Keratinocyte (primary cell): ENCODE results near the gene HPSE2. TPM values are rescaled to one million over a fixed set of nuclear protein-coding genes. Genes with fewer than 3 reads are reported as not detected.

Experiments used
- DNase-seq: peaks from one replicate; pipeline ENCODE4 v3.0.0-alpha.2; 2011; ENCODE audit warnings: low read depth, missing footprints, low spot score
- FAIRE-seq: peaks from 2 replicates; lab custom pipeline; 2011; peaks lifted over from hg19 to GRCh38; lab: Jason Lieb, UNC
- H2AFZ ChIP-seq: 2 replicates; pipeline ENCODE4 v1.6.0; 2012; ENCODE audit warnings: low read length, control low read depth, inconsistent platforms; ENCODE audit not compliant: control insufficient read depth
- H3K27ac ChIP-seq: 2 replicates; pipeline ENCODE4 v1.5.1; 2011; ENCODE audit warnings: low read length; ENCODE audit not compliant: control insufficient read depth, insufficient read depth
- H3K27me3 ChIP-seq: 3 replicates; pipeline ENCODE4 v1.6.0; 2011; ENCODE audit warnings: low read length; ENCODE audit not compliant: control insufficient read depth, insufficient read depth; ENCODE audit errors: extremely low read depth
- H3K36me3 ChIP-seq, 2 experiments: 2 replicates in 1 of 2; 3 replicates in 1 of 2; pipeline ENCODE4 v1.5.1; 2011; ENCODE audit warnings: low read length in 2 of 2, mild to moderate bottlenecking in 1 of 2; ENCODE audit not compliant: control insufficient read depth in 2 of 2, insufficient read depth in 2 of 2; ENCODE audit errors: extremely low read depth in 1 of 2
- H3K4me1 ChIP-seq: 3 replicates; pipeline ENCODE4 v1.5.1; 2011; ENCODE audit warnings: low read length; ENCODE audit not compliant: control insufficient read depth, insufficient read depth; ENCODE audit errors: extremely low read depth
- H3K4me2 ChIP-seq: 3 replicates; pipeline ENCODE4 v1.6.0; 2011; ENCODE audit warnings: low read depth, low read length; ENCODE audit not compliant: control insufficient read depth, insufficient read depth; ENCODE audit errors: extremely low read depth
- H3K4me3 ChIP-seq, 3 experiments: fragments of 200-600 bp in 1 of 3; sonication (generic) in 1 of 3; 2 replicates in 2 of 3; 3 replicates in 1 of 3; pipeline ENCODE4 v1.5.1; 2011 to 2016; ENCODE audit warnings: low read length in 3 of 3, mild to moderate bottlenecking in 3 of 3, control low read depth in 2 of 3, inconsistent platforms in 1 of 3, low read depth in 1 of 3, mixed read lengths in 1 of 3, mixed run types in 1 of 3, moderate library complexity in 1 of 3; ENCODE audit not compliant: control insufficient read depth in 2 of 3, insufficient read depth in 2 of 3; ENCODE audit errors: extremely low read depth in 1 of 3
- H3K79me2 ChIP-seq: 2 replicates; pipeline ENCODE4 v1.6.0; 2012; ENCODE audit warnings: low read length; ENCODE audit not compliant: control insufficient read depth, insufficient read depth
- H3K9ac ChIP-seq: 3 replicates; pipeline ENCODE4 v1.6.0; 2011; ENCODE audit warnings: low read length; ENCODE audit not compliant: control insufficient read depth, insufficient read depth; ENCODE audit errors: extremely low read depth
- H3K9me1 ChIP-seq: 3 replicates; pipeline ENCODE4 v1.6.0; 2011; ENCODE audit warnings: low read length; ENCODE audit not compliant: control insufficient read depth, insufficient read depth; ENCODE audit errors: extremely low read depth
- H3K9me3 ChIP-seq: 2 replicates; pipeline ENCODE4 v1.5.1; 2012; ENCODE audit warnings: low read depth, low read length; ENCODE audit not compliant: control insufficient read depth
- H4K20me1 ChIP-seq: 3 replicates; pipeline ENCODE4 v1.6.0; 2011; ENCODE audit warnings: low read length; ENCODE audit not compliant: control insufficient read depth, insufficient read depth; ENCODE audit errors: extremely low read depth
- CTCF ChIP-seq, 3 experiments: IDR thresholded peaks in 1 of 3; conservative IDR thresholded peaks in 1 of 3; optimal IDR thresholded peaks in 1 of 3; 2 replicates in 2 of 3; 3 replicates in 1 of 3; pipeline versions ENCODE3 to v1.5.1; 2011; ENCODE audit warnings: low read length in 3 of 3, mild to moderate bottlenecking in 3 of 3, moderate library complexity in 2 of 3, control low read depth in 1 of 3, inconsistent platforms in 1 of 3; ENCODE audit not compliant: insufficient read depth in 2 of 3; ENCODE audit errors: extremely low read depth in 1 of 3
- EZH2 ChIP-seq: IDR thresholded peaks from one replicate; pipeline ENCODE4 v1.6.1; 2012; ENCODE audit warnings: inconsistent platforms, mild to moderate bottlenecking, low read length, moderate library complexity
- dilution Hi-C: fragments of 300-500 bp; cut with MboI; formaldehyde crosslinking; loops from one replicate; pipeline ENCODE4 v1.7.0; 2020; ENCODE audit warnings: low sequenced_read_pairs; ENCODE audit not compliant: extremely low pct_ligation_motif_present
- polyA plus RNA-seq, 5 experiments: library from polyadenylated mRNA; depleted of rRNA in 3 of 5; stranded (reverse) in 3 of 5; stranded (forward) in 1 of 5; unstranded in 1 of 5; fragments of >200 nt; gene quantifications; 1 replicate in 1 of 5; 2 replicates in 3 of 5; 3 replicates in 1 of 5; pipeline versions ENCODE4 v1.2.1 to v1.2.3, GENCODE V29; 2011 to 2012; ENCODE audit warnings: missing spikeins in 2 of 5, low read depth in 1 of 5, low replicate concordance in 1 of 5

The HPSE2 gene
- polyA plus RNA-seq, 1 donor (not counting 4 experiments of a cell fraction or from before 2014, with no cell fraction given) = 0.01 TPM

- TF ChIP-seq CTCF (optimal IDR thresholded peaks at IDR 0.05 in 1 of 3, IDR thresholded peaks at IDR 0.05 in 1 of 3, conservative IDR thresholded peaks at IDR 0.05 in 1 of 3; ENCODE audit: extremely low read depth in 1 of 3, insufficient read depth in 2 of 3, low read length in 3 of 3) = no peak
- TF ChIP-seq EZH2 = no peak
- dilution Hi-C loops = no loop called here
- Histone ChIP-seq H3K36me3 (no peaks in the 10 kb centered on the region), H3K4me3 (no peak overlapping the region), H3K4me1 (no peaks in the 10 kb centered on the region), H3K27ac (no peak overlapping the region), H3K4me2 (no peak overlapping the region), H3K9me1 (no peaks in the 10 kb centered on the region), H3K79me2 (no peaks in the 10 kb centered on the region), H4K20me1 (no peaks in the 10 kb centered on the region), H3K9me3 (no peaks in the 10 kb centered on the region), H3K27me3 (peaks cover 4% of the 10 kb centered on the region), H2AFZ (no peak overlapping the region), H3K9ac (no peak overlapping the region)
- DNase-seq (no peak), FAIRE-seq (no peak)
These were observed 753.6 kb downstream of the HPSE2 start for GRCh38 chr10:98482096-98482495.

- Histone ChIP-seq H3K79me2 (no peaks in the 10 kb centered on the region), H3K9me1 (no peaks in the 10 kb centered on the region), H3K9ac (no peak overlapping the region), H3K4me2 (no peak overlapping the region), H2AFZ (no peak overlapping the region), H3K4me1 (no peaks in the 10 kb centered on the region), H3K9me3 (no peaks in the 10 kb centered on the region), H3K27me3 (peaks cover 4% of the 10 kb centered on the region), H3K27ac (no peak overlapping the region), H3K36me3 (no peaks in the 10 kb centered on the region), H4K20me1 (no peaks in the 10 kb centered on the region), H3K4me3 (no peak overlapping the region)
- dilution Hi-C loops = no loop called here
- no peak for DNase-seq
- no peak for FAIRE-seq
- no peak for TF ChIP-seq EZH2
- TF ChIP-seq CTCF (optimal IDR thresholded peaks at IDR 0.05 in 1 of 3, IDR thresholded peaks at IDR 0.05 in 1 of 3, conservative IDR thresholded peaks at IDR 0.05 in 1 of 3; ENCODE audit: extremely low read depth in 1 of 3, insufficient read depth in 2 of 3, low read length in 3 of 3) = no peak
These were observed 754.2 kb downstream of the HPSE2 start for GRCh38 chr10:98481404-98481945.
